NCI-H748 (cell line): ENCODE data around the gene PARP4.
"Not testable (repeated sequence)": the region's sequence is repeated elsewhere in the genome, so short reads cannot be mapped to it uniquely, and the experiment has no call there.

Experiments
- DNase-seq: peaks from one replicate; lab custom pipeline; 2025; ENCODE audit not compliant: unreplicated experiment; lab: John Stamatoyannopoulos, UW

The PARP4 gene

GRCh38 chr13:24380227-24380626 lies 132.4 kb downstream of the PARP4 start:
- not testable (repeated sequence) for DNase-seq

DNA sequence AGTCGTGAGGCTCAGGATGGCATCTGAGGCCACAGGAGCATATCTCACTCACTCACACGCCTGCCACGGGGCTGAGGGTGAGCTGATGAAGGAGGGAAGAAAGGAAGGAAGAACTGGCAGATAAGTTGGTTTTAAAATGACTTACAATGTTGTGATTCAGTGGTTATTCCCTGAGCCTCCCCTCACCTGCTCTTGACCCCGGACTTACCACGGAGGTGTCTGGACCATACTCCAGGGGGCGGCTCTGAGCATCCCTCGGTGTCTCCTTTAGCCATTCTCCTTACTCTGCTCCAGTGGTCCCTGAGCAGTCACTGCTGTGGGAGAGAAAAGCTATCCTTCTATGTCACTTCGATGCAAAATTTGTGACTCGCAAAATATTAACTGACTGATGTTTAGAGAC lies 141.3 kb downstream of the PARP4 start:
- not testable (repeated sequence) for DNase-seq
